ENCODE results near the gene ZSCAN22. TPM values are rescaled to one million over a fixed set of nuclear protein-coding genes. Genes with fewer than 3 reads are reported as not detected.

Gene ZSCAN22
- total RNA-seq, 5 donors from 2014 or later (not counting 1 experiment from before 2014, with no cell fraction given) = 1.9 to 6.9 (median 6.2) TPM

GRCh38 chr19:58382997-58383603, 56.3 kb downstream of the ZSCAN22 start:
- ChIA-PET CTCF (no interaction called here), POLR2A (no interaction called here)
- H3K9me3 ChIP-seq = no peaks in the 10 kb centered on the region
- Mint-ChIP-seq H3K4me3 (peak overlapping the region; percentile 43 to 95 (median 52)), H3K27ac (peak overlapping the region in 1 of 2 donors; percentile 11), H3K36me3 (peaks cover 3% of the 10 kb centered on the region), H3K27me3 (no peaks in the 10 kb centered on the region), H3K4me1 (peaks cover 47 to 52% (median 47%) of the 10 kb centered on the region in 3 donors), H3K9me3 (no peaks in the 10 kb centered on the region)
- ATAC-seq (replicated peaks in 1 of 4) (no peak), DNase-seq (no peak)
- peaks cover 0 to under 1% of the 10 kb centered on the region in 2 donors for H3K36me3 ChIP-seq (ENCODE audit: control insufficient read depth in 2 of 2, extremely low read depth in 1 of 2, insufficient read depth in 1 of 2, low read length in 1 of 2)
- peaks cover 15 to 55% of the 10 kb centered on the region in 2 experiments for H3K4me1 ChIP-seq (ENCODE audit: control insufficient read depth in 1 of 2, extremely low read depth in 1 of 2, insufficient read depth in 2 of 2, low read length in 2 of 2)
- no peak overlapping the region for H3K27ac ChIP-seq (ENCODE audit: low read length)
- no peaks in the 10 kb centered on the region for H3K27me3 ChIP-seq (replicated peaks in 1 of 2; ENCODE audit: control insufficient read depth in 2 of 2, extremely low read depth in 1 of 2, insufficient read depth in 2 of 2, low read length in 1 of 2)
- H3K4me3 ChIP-seq (ENCODE audit: control insufficient read depth in 1 of 2, extremely low read depth in 1 of 2, low read length in 1 of 2) = no peak overlapping the region
- 96% methylated on average over 4 of the region's 6 CpGs for WGBS (ENCODE audit: insufficient coverage)

DNA sequence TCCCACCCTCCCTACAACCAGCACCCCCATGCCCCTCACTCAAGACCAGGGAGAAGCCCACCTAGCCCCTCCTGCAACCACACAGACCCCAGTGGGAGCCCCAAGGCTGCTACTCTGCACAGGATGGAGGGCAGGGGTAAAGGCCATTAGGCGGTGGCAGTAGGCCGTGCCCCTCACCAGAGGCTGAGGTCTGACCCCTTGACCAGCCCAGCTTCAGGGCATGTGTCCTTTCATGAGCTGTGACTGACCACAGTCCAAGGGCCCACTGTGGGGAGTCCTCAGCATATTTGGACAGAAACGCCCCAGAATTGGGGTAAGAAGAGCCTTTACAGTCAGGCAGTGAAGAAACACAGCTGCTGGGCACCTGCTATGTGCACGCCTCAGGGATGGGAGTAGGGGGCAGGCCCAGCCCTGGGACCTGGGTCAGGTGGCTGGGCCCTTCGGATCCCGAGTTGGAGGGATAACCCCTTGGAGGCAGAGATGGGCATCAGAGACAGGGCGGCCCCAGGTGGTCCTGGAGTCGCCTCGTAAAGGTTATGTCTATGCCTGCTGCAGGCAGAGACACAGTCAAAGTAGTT, 58.6 kb downstream of the ZSCAN22 start:
- Histone ChIP-seq H3K4me1 (ENCODE audit: control insufficient read depth in 1 of 2, extremely low read depth in 1 of 2, insufficient read depth in 2 of 2, low read length in 2 of 2) (peaks cover 14 to 50% of the 10 kb centered on the region in 2 experiments), H3K36me3 (ENCODE audit: control insufficient read depth in 2 of 2, extremely low read depth in 1 of 2, insufficient read depth in 1 of 2, low read length in 1 of 2) (peaks cover 0 to 15% of the 10 kb centered on the region in 2 donors), H3K27me3 (replicated peaks in 1 of 2; ENCODE audit: control insufficient read depth in 2 of 2, extremely low read depth in 1 of 2, insufficient read depth in 2 of 2, low read length in 1 of 2) (no peaks in the 10 kb centered on the region), H3K9me3 (no peaks in the 10 kb centered on the region), H3K4me3 (ENCODE audit: control insufficient read depth in 1 of 2, extremely low read depth in 1 of 2, low read length in 1 of 2) (no peak overlapping the region), H3K27ac (ENCODE audit: low read length) (peak overlapping the region; percentile 96)
- 77% methylated on average over 8 of the region's 9 CpGs for WGBS (ENCODE audit: insufficient coverage)
- ChIA-PET CTCF (interaction anchor here in 1 of 2 donors (0.6 kb wide), 1 partner anchor 663 kb away, joined by 4 read pairs; no protein-coding TSS in a partner anchor), POLR2A (no interaction called here)
- Mint-ChIP-seq H3K27me3 (no peaks in the 10 kb centered on the region), H3K9me3 (no peaks in the 10 kb centered on the region), H3K4me1 (peaks cover 49 to 51% (median 50%) of the 10 kb centered on the region in 3 donors), H3K27ac (peak overlapping the region; percentile 96 to 97), H3K4me3 (peak overlapping the region; percentile 92 to 93 (median 93)), H3K36me3 (peaks cover 13% of the 10 kb centered on the region)
- no peak for ATAC-seq (replicated peaks in 1 of 4)
- no peak for DNase-seq

DNA sequence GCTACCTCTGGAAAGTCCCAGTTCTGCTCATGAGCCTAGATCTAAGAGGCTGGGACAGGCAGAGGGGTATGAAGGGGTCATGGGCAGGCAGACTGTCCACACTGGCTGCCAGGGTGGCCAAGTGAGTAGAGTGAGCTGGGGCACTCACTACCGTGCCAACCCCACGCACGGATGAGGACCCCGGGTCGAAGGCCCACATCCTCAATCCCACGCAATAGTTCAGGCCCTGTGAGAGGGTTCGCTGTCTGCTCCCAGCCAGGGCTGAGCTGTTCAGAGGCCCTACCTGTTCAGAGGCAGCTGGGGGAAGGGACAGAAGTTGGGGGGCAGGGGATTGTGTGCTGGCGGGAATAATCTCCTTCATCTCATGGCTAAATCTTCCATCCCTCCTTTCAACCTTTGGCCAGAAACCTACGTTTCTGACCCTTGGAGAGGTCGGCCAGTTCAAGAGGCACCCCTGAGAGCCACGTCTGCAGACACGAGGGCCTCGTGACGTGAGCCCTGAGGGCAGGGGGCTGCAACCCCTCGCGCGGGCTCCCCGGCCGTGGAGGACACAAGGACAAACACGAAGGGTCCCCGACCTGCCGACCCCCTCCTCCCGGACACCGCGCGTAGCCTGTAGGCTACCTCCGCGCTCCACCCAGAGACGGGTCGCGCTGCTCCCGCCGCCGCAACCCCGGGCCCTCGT, 59.2 kb downstream of the ZSCAN22 start:
- no peaks in the 10 kb centered on the region for H3K27me3 Mint-ChIP-seq
- ATAC-seq (replicated peaks in 1 of 4) = peak in 1 of 4 experiments; percentile 13

GRCh38 chr19:58386576-58387337, 60.0 kb downstream of the ZSCAN22 start, which contains the start of gene RPS5:
Gene RPS5 (plus strand): TSS chr19:58387269. CDS start chr19:58388138, 869 bp downstream.
- Mint-ChIP-seq H3K4me3 (peak within 1 kb of the TSS; percentile 92 to 93 (median 93)), H3K27me3 (no peaks in the 10 kb centered on the region), H3K36me3 (peaks cover 18% of the 10 kb centered on the region), H3K4me1 (peaks cover 51% of the 10 kb centered on the region in 3 donors), H3K27ac (peak within 1 kb of the TSS; percentile 96 to 97), H3K9me3 (no peaks in the 10 kb centered on the region)
- no peaks in the 10 kb centered on the region for H3K9me3 ChIP-seq
- DNase-seq = peak; percentile 85 to 99 (median 96)
- WGBS (ENCODE audit: insufficient coverage) = under 1% methylated on average over 63 of the region's 64 CpGs
- peak within 1 kb of the TSS; percentile 66 to 80 for H3K4me3 ChIP-seq (ENCODE audit: control insufficient read depth in 1 of 2, extremely low read depth in 1 of 2, low read length in 1 of 2)
- ChIA-PET CTCF (no interaction called here), POLR2A (no interaction called here)
- peaks cover 0 to 25% of the 10 kb centered on the region in 2 donors for H3K36me3 ChIP-seq (ENCODE audit: control insufficient read depth in 2 of 2, extremely low read depth in 1 of 2, insufficient read depth in 1 of 2, low read length in 1 of 2)
- ATAC-seq (replicated peaks in 1 of 4) = peak; percentile 90 to 93 (median 92)
- peak within 1 kb of the TSS; percentile 96 for H3K27ac ChIP-seq (ENCODE audit: low read length)
- no peaks in the 10 kb centered on the region for H3K27me3 ChIP-seq (replicated peaks in 1 of 2; ENCODE audit: control insufficient read depth in 2 of 2, extremely low read depth in 1 of 2, insufficient read depth in 2 of 2, low read length in 1 of 2)
- peaks cover 14 to 43% of the 10 kb centered on the region in 2 experiments for H3K4me1 ChIP-seq (ENCODE audit: control insufficient read depth in 1 of 2, extremely low read depth in 1 of 2, insufficient read depth in 2 of 2, low read length in 2 of 2)

More for the DNA sequence above, 59.2 kb downstream of the ZSCAN22 start:
- peak overlapping the region; percentile 96 for H3K27ac ChIP-seq (ENCODE audit: low read length)
- DNase-seq = peak in 2 of 35 experiments; percentile 40 to 43
- POLR2A ChIA-PET = no interaction called here
- CTCF ChIA-PET = interaction anchor here in 1 of 2 donors (0.6 kb wide), 1 partner anchor 663 kb away, joined by 4 read pairs; no protein-coding TSS in a partner anchor
- H3K9me3 ChIP-seq = no peaks in the 10 kb centered on the region
- Mint-ChIP-seq H3K4me1 (peaks cover 54 to 56% (median 54%) of the 10 kb centered on the region in 3 donors), H3K9me3 (no peaks in the 10 kb centered on the region), H3K36me3 (peaks cover 17% of the 10 kb centered on the region), H3K4me3 (peak overlapping the region; percentile 92 to 93 (median 93)), H3K27ac (peak overlapping the region; percentile 96 to 97)
- no peaks in the 10 kb centered on the region for H3K27me3 ChIP-seq (replicated peaks in 1 of 2; ENCODE audit: control insufficient read depth in 2 of 2, extremely low read depth in 1 of 2, insufficient read depth in 2 of 2, low read length in 1 of 2)
- H3K4me1 ChIP-seq (ENCODE audit: control insufficient read depth in 1 of 2, extremely low read depth in 1 of 2, insufficient read depth in 2 of 2, low read length in 2 of 2) = peaks cover 14 to 48% of the 10 kb centered on the region in 2 experiments
- H3K36me3 ChIP-seq (ENCODE audit: control insufficient read depth in 2 of 2, extremely low read depth in 1 of 2, insufficient read depth in 1 of 2, low read length in 1 of 2) = peaks cover 0 to 20% of the 10 kb centered on the region in 2 donors
- H3K4me3 ChIP-seq (ENCODE audit: control insufficient read depth in 1 of 2, extremely low read depth in 1 of 2, low read length in 1 of 2) = peak overlapping the region; percentile 66 to 80
- 11% methylated on average over 31 of the region's 36 CpGs for WGBS (ENCODE audit: insufficient coverage)

- ATAC-seq (replicated peaks in 1 of 4) (no peak), DNase-seq (no peak)
- no peaks in the 10 kb centered on the region for H3K9me3 ChIP-seq
- CTCF ChIA-PET = no interaction called here
- Mint-ChIP-seq H3K4me3 (peak overlapping the region; percentile 92 to 93 (median 93)), H3K27ac (peak overlapping the region; percentile 96 to 97), H3K27me3 (no peaks in the 10 kb centered on the region), H3K9me3 (no peaks in the 10 kb centered on the region), H3K4me1 (peaks cover 45 to 48% (median 46%) of the 10 kb centered on the region in 3 donors), H3K36me3 (peaks cover 20% of the 10 kb centered on the region)
- H3K27ac ChIP-seq (ENCODE audit: low read length) = peak overlapping the region; percentile 96
- peaks cover 14 to 37% of the 10 kb centered on the region in 2 experiments for H3K4me1 ChIP-seq (ENCODE audit: control insufficient read depth in 1 of 2, extremely low read depth in 1 of 2, insufficient read depth in 2 of 2, low read length in 2 of 2)
- H3K27me3 ChIP-seq (replicated peaks in 1 of 2; ENCODE audit: control insufficient read depth in 2 of 2, extremely low read depth in 1 of 2, insufficient read depth in 2 of 2, low read length in 1 of 2) = no peaks in the 10 kb centered on the region
- H3K4me3 ChIP-seq (ENCODE audit: control insufficient read depth in 1 of 2, extremely low read depth in 1 of 2, low read length in 1 of 2) = peak overlapping the region; percentile 66 to 80
- H3K36me3 ChIP-seq (ENCODE audit: control insufficient read depth in 2 of 2, extremely low read depth in 1 of 2, insufficient read depth in 1 of 2, low read length in 1 of 2) = peaks cover 0 to 32% of the 10 kb centered on the region in 2 donors
- 7% methylated on average over 34 of the region's 39 CpGs for WGBS (ENCODE audit: insufficient coverage)
- POLR2A ChIA-PET = no interaction called here
These were observed 60.8 kb downstream of the ZSCAN22 start for GRCh38 chr19:58387338-58388174.

Data from T-cell (primary cell).